Activated naive CD4-positive, alpha-beta T cell treated with anti-CD3 and anti-CD28 coated beads for 36 hours (primary cell): Measurements from ENCODE around the gene TNS1. TPM values are rescaled to one million over a fixed set of nuclear protein-coding genes. Genes with fewer than 3 reads are reported as not detected.

Experiments used
- CTCF ChIA-PET: fragments of 350-600 bp; sonication (Branson Sonifier 250); formaldehyde crosslinking; loops from one replicate; lab custom pipeline; 2021; ENCODE audit warnings: antibody characterized with exemption; lab: Charles Lee
- DNase-seq: peaks from one replicate; pipeline ENCODE4 v3.0.0-alpha.2; 2020
- H3K27ac Mint-ChIP-seq: one replicate; pipeline ENCODE4 v1.8.0; 2021; ENCODE audit warnings: mild to moderate bottlenecking, mixed read lengths
- H3K27me3 Mint-ChIP-seq: one replicate; pipeline ENCODE4 v1.8.0; 2021; ENCODE audit warnings: low read depth, mixed read lengths
- H3K36me3 Mint-ChIP-seq: one replicate; pipeline ENCODE4 v1.8.0; 2021; ENCODE audit warnings: low read depth, mixed read lengths
- H3K4me1 Mint-ChIP-seq: one replicate; pipeline ENCODE4 v1.8.0; 2021; ENCODE audit warnings: low read depth, mixed read lengths
- H3K4me3 Mint-ChIP-seq: one replicate; pipeline ENCODE4 v1.8.0; 2021; ENCODE audit warnings: mild to moderate bottlenecking, moderate library complexity, mixed read lengths
- H3K9me3 Mint-ChIP-seq: one replicate; pipeline ENCODE4 v1.8.0; 2021; ENCODE audit warnings: mixed read lengths
- intact Hi-C: fragments of 100-400 bp; cut with micrococcal nuclease; formaldehyde crosslinking; loops from one replicate; pipeline ENCODE4 v1.15.1; 2023
- total RNA-seq, 2 experiments: library from RNA; stranded (reverse); gene quantifications; one replicate each; pipeline ENCODE4 v1.2.3, GENCODE V29; 2021

Gene TNS1
- total RNA-seq, 2 experiments from 2014 or later = 0.40 to 0.74 TPM

- Mint-ChIP-seq H3K27ac (no peak overlapping the region), H3K36me3 (no peaks in the 10 kb centered on the region), H3K9me3 (no peaks in the 10 kb centered on the region), H3K4me3 (no peak overlapping the region), H3K27me3 (no peaks in the 10 kb centered on the region), H3K4me1 (no peaks in the 10 kb centered on the region)
- intact Hi-C loops = no loop called here
- DNase-seq = no peak
- CTCF ChIA-PET = interaction anchor here (1.1 to 2.5 kb wide), 2 partner anchors 35 to 243 kb away, joined by 3 to 8 read pairs; no protein-coding TSS in a partner anchor
Observed at GRCh38 chr2:218028562-218029348, 26.0 kb upstream of the TNS1 start.

GRCh38 chr2:218028189-218028495, 25.3 kb upstream of the TNS1 start:
- H3K27me3 Mint-ChIP-seq = no peaks in the 10 kb centered on the region
- H3K9me3 Mint-ChIP-seq = no peaks in the 10 kb centered on the region
- intact Hi-C loops = no loop called here
- H3K4me3 Mint-ChIP-seq = no peak overlapping the region
- H3K4me1 Mint-ChIP-seq = no peaks in the 10 kb centered on the region
- no peaks in the 10 kb centered on the region for H3K36me3 Mint-ChIP-seq
- CTCF ChIA-PET = interaction anchor here (0.5 to 2.5 kb wide), 4 partner anchors 9 to 380 kb away, joined by 3 to 8 read pairs (median 4); no protein-coding TSS in a partner anchor
- no peak overlapping the region for H3K27ac Mint-ChIP-seq
- DNase-seq = no peak

GRCh38 chr2:218027426-218028188, 24.8 kb upstream of the TNS1 start:
- no peaks in the 10 kb centered on the region for H3K4me1 Mint-ChIP-seq
- H3K4me3 Mint-ChIP-seq = no peak overlapping the region
- DNase-seq = no peak
- no peak overlapping the region for H3K27ac Mint-ChIP-seq
- CTCF ChIA-PET = interaction anchor here (0.5 to 2.5 kb wide), 4 partner anchors 10 to 379 kb away, joined by 3 to 8 read pairs (median 4); no protein-coding TSS in a partner anchor
- no peaks in the 10 kb centered on the region for H3K9me3 Mint-ChIP-seq
- intact Hi-C loops = no loop called here
- no peaks in the 10 kb centered on the region for H3K27me3 Mint-ChIP-seq
- H3K36me3 Mint-ChIP-seq = no peaks in the 10 kb centered on the region

- H3K4me1 Mint-ChIP-seq = no peaks in the 10 kb centered on the region
- intact Hi-C loops = no loop called here
- H3K9me3 Mint-ChIP-seq = no peaks in the 10 kb centered on the region
- no peak for DNase-seq
- H3K27ac Mint-ChIP-seq = no peak overlapping the region
- CTCF ChIA-PET = interaction anchor here (2.5 kb wide), 1 partner anchor 241 kb away, joined by 8 read pairs; no protein-coding TSS in a partner anchor
- H3K4me3 Mint-ChIP-seq = no peak overlapping the region
- no peaks in the 10 kb centered on the region for H3K27me3 Mint-ChIP-seq
- H3K36me3 Mint-ChIP-seq = no peaks in the 10 kb centered on the region
Observed at GRCh38 chr2:218026676-218027425, 24.1 kb upstream of the TNS1 start.

- H3K4me1 Mint-ChIP-seq = no peaks in the 10 kb centered on the region
- intact Hi-C loops = no loop called here
- CTCF ChIA-PET = interaction anchor here (0.6 kb wide), 1 partner anchor 87 kb away, joined by 3 read pairs; no protein-coding TSS in a partner anchor
- H3K27ac Mint-ChIP-seq = no peak overlapping the region
- no peaks in the 10 kb centered on the region for H3K36me3 Mint-ChIP-seq
- DNase-seq = no peak
- no peaks in the 10 kb centered on the region for H3K9me3 Mint-ChIP-seq
- no peaks in the 10 kb centered on the region for H3K27me3 Mint-ChIP-seq
- H3K4me3 Mint-ChIP-seq = no peak overlapping the region
Observed at GRCh38 chr2:218026244-218026643, 23.4 kb upstream of the TNS1 start.

GRCh38 chr2:218024871-218025270, 22.1 kb upstream of the TNS1 start:
- intact Hi-C loops = no loop called here
- Mint-ChIP-seq H3K4me1 (no peaks in the 10 kb centered on the region), H3K4me3 (no peak overlapping the region), H3K27ac (no peak overlapping the region), H3K36me3 (no peaks in the 10 kb centered on the region), H3K27me3 (no peaks in the 10 kb centered on the region), H3K9me3 (no peaks in the 10 kb centered on the region)
- DNase-seq = no peak
- CTCF ChIA-PET = interaction anchor here (0.7 to 1.1 kb wide), 3 partner anchors 31 to 138 kb away, joined by 3 to 5 read pairs (median 4); no protein-coding TSS in a partner anchor

- Mint-ChIP-seq H3K27ac (no peak overlapping the region), H3K4me3 (no peak overlapping the region), H3K4me1 (no peaks in the 10 kb centered on the region), H3K27me3 (no peaks in the 10 kb centered on the region), H3K9me3 (no peaks in the 10 kb centered on the region), H3K36me3 (no peaks in the 10 kb centered on the region)
- intact Hi-C loops = no loop called here
- CTCF ChIA-PET = interaction anchor here (0.7 to 1.1 kb wide), 3 partner anchors 31 to 137 kb away, joined by 3 to 5 read pairs (median 4); no protein-coding TSS in a partner anchor
- no peak for DNase-seq
Observed at GRCh38 chr2:218024336-218024735, 21.5 kb upstream of the TNS1 start.

- intact Hi-C loops = no loop called here
- no peaks in the 10 kb centered on the region for H3K9me3 Mint-ChIP-seq
- DNase-seq = no peak
- H3K27ac Mint-ChIP-seq = no peak overlapping the region
- CTCF ChIA-PET = no interaction called here
- H3K27me3 Mint-ChIP-seq = no peaks in the 10 kb centered on the region
- no peak overlapping the region for H3K4me3 Mint-ChIP-seq
- H3K36me3 Mint-ChIP-seq = no peaks in the 10 kb centered on the region
- H3K4me1 Mint-ChIP-seq = no peaks in the 10 kb centered on the region
Observed at GRCh38 chr2:218023636-218024035, 20.8 kb upstream of the TNS1 start.

- intact Hi-C loops = no loop called here
- Mint-ChIP-seq H3K4me3 (no peak overlapping the region), H3K27ac (no peak overlapping the region), H3K4me1 (no peaks in the 10 kb centered on the region), H3K27me3 (no peaks in the 10 kb centered on the region), H3K9me3 (no peaks in the 10 kb centered on the region), H3K36me3 (no peaks in the 10 kb centered on the region)
- DNase-seq = no peak
- CTCF ChIA-PET = no interaction called here
Observed at GRCh38 chr2:218022851-218023530, 20.2 kb upstream of the TNS1 start.

GRCh38 chr2:218022131-218022850, 19.5 kb upstream of the TNS1 start:
- Mint-ChIP-seq H3K4me1 (no peaks in the 10 kb centered on the region), H3K27ac (no peak overlapping the region), H3K36me3 (no peaks in the 10 kb centered on the region), H3K4me3 (no peak overlapping the region), H3K27me3 (no peaks in the 10 kb centered on the region), H3K9me3 (no peaks in the 10 kb centered on the region)
- DNase-seq = no peak
- intact Hi-C loops = no loop called here
- CTCF ChIA-PET = interaction anchor here (0.6 to 0.7 kb wide), 2 partner anchors 47 to 1435 kb away, joined by 5 to 6 read pairs; partner anchors contain the start of gene RUFY4

- CTCF ChIA-PET = interaction anchor here (0.6 to 0.7 kb wide), 2 partner anchors 47 to 1435 kb away, joined by 5 to 6 read pairs; partner anchors contain the start of gene RUFY4
- Mint-ChIP-seq H3K27ac (no peak overlapping the region), H3K27me3 (no peaks in the 10 kb centered on the region), H3K4me3 (no peak overlapping the region), H3K9me3 (no peaks in the 10 kb centered on the region), H3K4me1 (no peaks in the 10 kb centered on the region), H3K36me3 (no peaks in the 10 kb centered on the region)
- intact Hi-C loops = no loop called here
- no peak for DNase-seq
Observed at GRCh38 chr2:218021536-218022071, 18.8 kb upstream of the TNS1 start.
